Measurements from ENCODE around the gene ESRP2. TPM values are rescaled to one million over a fixed set of nuclear protein-coding genes. Genes with fewer than 3 reads are reported as not detected.

Gene ESRP2
- total RNA-seq, 2 donors from 2014 or later = 2.0 to 9.1 TPM

- Histone ChIP-seq H3K4me3 (no peak overlapping the region), H3K9me3 (no peaks in the 10 kb centered on the region), H3K36me3 (peaks cover 21% of the 10 kb centered on the region), H3K4me1 (ENCODE audit: control insufficient read depth in 1 of 2, low read depth in 2 of 2) (no peaks in the 10 kb centered on the region), H3K27ac (no peak overlapping the region), H3K27me3 (replicated peaks; ENCODE audit: insufficient read depth) (no peaks in the 10 kb centered on the region)
- DNase-seq (ENCODE audit: low spot score) (no peak), ATAC-seq (ENCODE audit: insufficient number of reproducible peaks, low FRiP score, low read depth) (no peak)
- TF ChIP-seq CTCF (IDR thresholded peaks at IDR 0.05) = no peak
Measured at GRCh38 chr16:68179855-68180254, 56.1 kb downstream of the ESRP2 start.

- Histone ChIP-seq H3K27me3 (replicated peaks; ENCODE audit: insufficient read depth) (no peaks in the 10 kb centered on the region), H3K9me3 (no peaks in the 10 kb centered on the region), H3K4me3 (no peak overlapping the region), H3K4me1 (ENCODE audit: control insufficient read depth in 1 of 2, low read depth in 2 of 2) (no peaks in the 10 kb centered on the region), H3K36me3 (peaks cover 21% of the 10 kb centered on the region), H3K27ac (no peak overlapping the region)
- no peak for TF ChIP-seq CTCF (IDR thresholded peaks at IDR 0.05)
- DNase-seq (ENCODE audit: low spot score) (no peak), ATAC-seq (ENCODE audit: insufficient number of reproducible peaks, low FRiP score, low read depth) (no peak)
Measured at GRCh38 chr16:68179196-68179795, 56.6 kb downstream of the ESRP2 start.

Other genes with a start within 250 kb of the ESRP2 start
- gene DPEP2, start 236.6 kb downstream of the ESRP2 start, total RNA-seq = 1 to 10 TPM in 1 of 2 donors, under 1 TPM in 1; 0.81 to 6.1 TPM
- gene DPEP2NB, start 220.2 kb downstream of the ESRP2 start, total RNA-seq = not detected
- 1 to 10 TPM; 5.4 to 5.8 TPM for gene DDX28, start 212.9 kb downstream of the ESRP2 start, total RNA-seq
- gene DUS2, start 212.8 kb downstream of the ESRP2 start, total RNA-seq = 1 to 10 TPM; 5.3 to 8.4 TPM
- gene NFATC3, start 150.8 kb downstream of the ESRP2 start, total RNA-seq = 10 to 100 TPM; 51.1 to 56.7 TPM
- 10 to 100 TPM; 17.8 to 34.9 TPM for gene PLA2G15, start 9.2 kb upstream of the ESRP2 start, total RNA-seq
- gene SLC7A6, start 28.4 kb upstream of the ESRP2 start, total RNA-seq = 100 to 1,000 TPM in 1 of 2 donors, 10 to 100 TPM in 1; 92.1 to 125 TPM
- 10 to 100 TPM; 15.6 to 22.6 TPM for gene SLC7A6OS, start 74.8 kb upstream of the ESRP2 start, total RNA-seq
- gene PRMT7, start 74.9 kb upstream of the ESRP2 start, total RNA-seq = 10 to 100 TPM; 46.6 to 74.2 TPM
- gene SMPD3, start 212.4 kb upstream of the ESRP2 start, total RNA-seq = 1 to 10 TPM in 1 of 2 donors, under 1 TPM in 1; 0.41 to 6.5 TPM